KOPT-K1 (cell line): ENCODE results near the gene KTI12.
"Not testable (repeated sequence)": the region's sequence is repeated elsewhere in the genome, so short reads cannot be mapped to it uniquely, and the experiment has no call there.

Experiments used
- H3K27ac ChIP-seq: fragments of 200-600 bp; sonication (generic); 2 replicates; pipeline ENCODE4 v1.5.1; 2016; ENCODE audit warnings: antibody characterized with exemption, mild to moderate bottlenecking, low read depth, low read length; ENCODE audit not compliant: poor library complexity, severe bottlenecking
- H3K36me3 ChIP-seq: fragments of 200-600 bp; sonication (generic); 2 replicates; pipeline ENCODE4 v1.5.1; 2017; ENCODE audit warnings: antibody characterized with exemption, mild to moderate bottlenecking, low read length, moderate library complexity; ENCODE audit not compliant: insufficient read depth
- H3K9me3 ChIP-seq: fragments of 200-600 bp; sonication (generic); 2 replicates; pipeline ENCODE4 v1.5.1; 2017; ENCODE audit warnings: antibody characterized with exemption, low read length, mild to moderate bottlenecking; ENCODE audit not compliant: insufficient read depth, poor library complexity, severe bottlenecking

The KTI12 gene

GRCh38 chr1:52054496-52055065 is 21.0 kb upstream of the KTI12 start:
- peak overlapping the region; percentile 91 for H3K27ac ChIP-seq

GRCh38 chr1:52053862-52054261 is 20.3 kb upstream of the KTI12 start:
- Histone ChIP-seq H3K36me3 (peaks cover 27% of the 10 kb centered on the region), H3K9me3 (no peaks in the 10 kb centered on the region), H3K27ac (peak overlapping the region; percentile 91)

More at GRCh38 chr1:52054496-52055065, 21.0 kb upstream of the KTI12 start:
- Histone ChIP-seq H3K9me3 (no peaks in the 10 kb centered on the region), H3K36me3 (peaks cover 34% of the 10 kb centered on the region)

GRCh38 chr1:52049337-52049736 is 15.7 kb upstream of the KTI12 start:
- H3K9me3 ChIP-seq, H3K27ac ChIP-seq: not testable (repeated sequence)
- peaks cover 48% of the 10 kb centered on the region for H3K36me3 ChIP-seq

- H3K27ac ChIP-seq, H3K9me3 ChIP-seq: not testable (repeated sequence)
- H3K36me3 ChIP-seq, result peaks cover 45% of the 10 kb centered on the region
Measured at GRCh38 chr1:52045666-52046195, 12.1 kb upstream of the KTI12 start.

- Histone ChIP-seq H3K27ac (no peak overlapping the region), H3K9me3 (no peaks in the 10 kb centered on the region), H3K36me3 (peaks cover 45% of the 10 kb centered on the region)
Measured at GRCh38 chr1:52045236-52045635, 11.6 kb upstream of the KTI12 start.

GRCh38 chr1:52041551-52042185 is 8.1 kb upstream of the KTI12 start:
- H3K9me3 ChIP-seq, result no peaks in the 10 kb centered on the region
- peaks cover 72% of the 10 kb centered on the region for H3K36me3 ChIP-seq
- H3K27ac ChIP-seq, result no peak overlapping the region

- peaks cover 50% of the 10 kb centered on the region for H3K36me3 ChIP-seq
- no peaks in the 10 kb centered on the region for H3K9me3 ChIP-seq
- no peak overlapping the region for H3K27ac ChIP-seq
Measured at GRCh38 chr1:52037909-52038308, 4.3 kb upstream of the KTI12 start.

GRCh38 chr1:52037402-52037814 is 3.8 kb upstream of the KTI12 start:
- H3K36me3 ChIP-seq, result peaks cover 50% of the 10 kb centered on the region
- H3K27ac ChIP-seq, result no peak overlapping the region
- no peaks in the 10 kb centered on the region for H3K9me3 ChIP-seq

- peaks cover 39% of the 10 kb centered on the region for H3K36me3 ChIP-seq
- no peaks in the 10 kb centered on the region for H3K9me3 ChIP-seq
- H3K27ac ChIP-seq, result peak overlapping the region; percentile 75
Measured at GRCh38 chr1:52034050-52034384, 407 bp upstream of the KTI12 start.

- Histone ChIP-seq H3K36me3 (peaks cover 26% of the 10 kb centered on the region), H3K27ac (peak overlapping the region; percentile 75), H3K9me3 (no peaks in the 10 kb centered on the region)
Measured at GRCh38 chr1:52032785-52033131, 852 bp downstream of the KTI12 start.

- H3K36me3 ChIP-seq, result peaks cover 23% of the 10 kb centered on the region
- no peaks in the 10 kb centered on the region for H3K9me3 ChIP-seq
- H3K27ac ChIP-seq, result peak overlapping the region; percentile 75
Measured at GRCh38 chr1:52032124-52032784, 1.4 kb downstream of the KTI12 start.

- H3K9me3 ChIP-seq, H3K27ac ChIP-seq: not testable (repeated sequence)
- H3K36me3 ChIP-seq, result peaks cover 47% of the 10 kb centered on the region
Measured at GRCh38 chr1:52028839-52029238, 4.8 kb downstream of the KTI12 start.

GRCh38 chr1:52028328-52028727 is 5.3 kb downstream of the KTI12 start:
- no peak overlapping the region for H3K27ac ChIP-seq
- H3K9me3 ChIP-seq, result no peaks in the 10 kb centered on the region
- peaks cover 52% of the 10 kb centered on the region for H3K36me3 ChIP-seq

- H3K27ac ChIP-seq, result no peak overlapping the region
- no peaks in the 10 kb centered on the region for H3K9me3 ChIP-seq
- H3K36me3 ChIP-seq, result peaks cover 69% of the 10 kb centered on the region
Measured at GRCh38 chr1:52026278-52026677, 7.3 kb downstream of the KTI12 start.

GRCh38 chr1:52022133-52022532 is 11.5 kb downstream of the KTI12 start:
- no peak overlapping the region for H3K27ac ChIP-seq
- H3K9me3 ChIP-seq, result no peaks in the 10 kb centered on the region
- peaks cover 73% of the 10 kb centered on the region for H3K36me3 ChIP-seq
